ENCODE results near the gene SLC6A19. TPM values are rescaled to one million over a fixed set of nuclear protein-coding genes. Genes with fewer than 3 reads are reported as not detected.

SLC6A19 gene
- total and polyA plus RNA-seq, 2 of the 13 experiments (the other 11 are each of a cell fraction or from before 2014, with no cell fraction given) = 0.02 TPM; not detected in 1

DNA sequence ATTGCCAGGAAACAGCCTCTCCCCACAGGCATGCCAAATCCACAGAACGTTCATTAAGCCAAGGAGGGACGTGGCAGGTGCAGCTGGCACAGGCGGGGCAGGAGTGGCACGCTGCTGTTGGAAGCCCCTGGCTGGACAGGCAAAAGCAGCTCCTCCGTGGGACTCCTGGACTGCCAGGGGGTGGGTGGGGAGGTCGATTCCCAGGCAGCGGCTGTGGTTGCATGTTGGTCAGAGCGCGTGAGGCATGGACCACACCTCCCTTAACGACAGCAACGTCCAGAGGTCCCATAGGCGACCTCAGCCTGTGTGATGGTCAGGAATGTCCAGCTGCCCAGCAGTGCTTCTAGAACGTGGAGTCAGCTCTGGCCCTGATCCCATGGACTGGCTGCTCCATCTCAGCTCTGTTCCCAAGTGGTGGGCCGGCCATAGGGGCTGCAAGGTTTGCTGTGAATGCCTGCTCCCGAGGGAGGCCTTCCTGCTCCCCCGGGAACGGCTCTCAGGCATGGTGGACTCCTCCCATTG, 6.9 kb downstream of the SLC6A19 start:
- intact Hi-C loops (cut with micrococcal nuclease; ENCODE audit: unreplicated experiment) = loop anchor here (10.0 kb wide), 1 partner anchor 437 kb away; no protein-coding TSS in a partner anchor
- H3K9ac ChIP-seq (ENCODE audit: insufficient read depth, low read depth, low read length) = no peak overlapping the region
- ATAC-seq (no peak), FAIRE-seq (no peak), DNase-seq (ENCODE audit: low spot score) (no peak)
- no TSS peak for BruUV-seq (replicated peaks)
- no peaks in the 10 kb centered on the region for H4K20me1 ChIP-seq (ENCODE audit: insufficient read depth, low read length)
- H3K4me2 ChIP-seq (ENCODE audit: low read depth, low read length) = no peak overlapping the region
- 20% methylated on average over 1 of the region's 17 CpGs for WGBS (ENCODE audit: low lambda C conversion rate)
- no peaks in the 10 kb centered on the region for H3K9me3 ChIP-seq (ENCODE audit: low read length)
- in situ Hi-C loops (cut with HindIII; ENCODE audit: extremely low pct_ligation_motif_present, low pct_unique_long_range_greater_than_20kb) = no loop called here
- no peaks in the 10 kb centered on the region for H3K79me2 ChIP-seq (ENCODE audit: insufficient read depth, low read length)
- no peak for TF ChIP-seq HOXA9 (CRISPR knock-in tag; IDR thresholded peaks at IDR 0.05; ENCODE audit: borderline replicate concordance)
- TF ChIP-seq, protein P1, sequence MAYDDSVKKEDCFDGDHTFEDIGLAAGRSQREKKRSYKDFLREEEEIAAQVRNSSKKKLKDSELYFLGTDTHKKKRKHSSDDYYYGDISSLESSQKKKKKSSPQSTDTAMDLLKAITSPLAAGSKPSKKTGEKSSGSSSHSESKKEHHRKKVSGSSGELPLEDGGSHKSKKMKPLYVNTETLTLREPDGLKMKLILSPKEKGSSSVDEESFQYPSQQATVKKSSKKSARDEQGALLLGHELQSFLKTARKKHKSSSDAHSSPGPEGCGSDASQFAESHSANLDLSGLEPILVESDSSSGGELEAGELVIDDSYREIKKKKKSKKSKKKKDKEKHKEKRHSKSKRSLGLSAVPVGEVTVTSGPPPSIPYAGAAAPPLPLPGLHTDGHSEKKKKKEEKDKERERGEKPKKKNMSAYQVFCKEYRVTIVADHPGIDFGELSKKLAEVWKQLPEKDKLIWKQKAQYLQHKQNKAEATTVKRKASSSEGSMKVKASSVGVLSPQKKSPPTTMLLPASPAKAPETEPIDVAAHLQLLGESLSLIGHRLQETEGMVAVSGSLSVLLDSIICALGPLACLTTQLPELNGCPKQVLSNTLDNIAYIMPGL (CRISPR knock-in tag; IDR thresholded peaks at IDR 0.05; ENCODE audit: borderline replicate concordance in 1 of 2, low read depth in 1 of 2) = no peak
- TF ChIP-seq SNAPC2 (CRISPR knock-in tag; IDR thresholded peaks at IDR 0.05) = no peak
- TF ChIP-seq ZNF562 (CRISPR knock-in tag; IDR thresholded peaks at IDR 0.05; ENCODE audit: borderline replicate concordance) = no peak
- no peak for TF ChIP-seq ZNF329 (CRISPR knock-in tag; IDR thresholded peaks at IDR 0.05; ENCODE audit: low read depth)
- TF ChIP-seq ZNF670 (CRISPR knock-in tag; IDR thresholded peaks at IDR 0.05; ENCODE audit: borderline replicate concordance) = no peak
- TF ChIP-seq NKX3-1 (CRISPR knock-in tag; IDR thresholded peaks at IDR 0.05) = no peak
- no peak for TF ChIP-seq SNRNP70 (IDR thresholded peaks at IDR 0.05; ENCODE audit: low read depth, low read length)
- no peak for TF ChIP-seq ZNF768 (CRISPR knock-in tag; IDR thresholded peaks at IDR 0.05)
- no peak for TF ChIP-seq ZMYM4 (CRISPR knock-in tag; IDR thresholded peaks at IDR 0.05)
- TF ChIP-seq ZNF343 (CRISPR knock-in tag; IDR thresholded peaks at IDR 0.05) = no peak
- TF ChIP-seq ZBTB14 (CRISPR knock-in tag; IDR thresholded peaks at IDR 0.05) = no peak
- no peak for TF ChIP-seq ZBTB7B (CRISPR knock-in tag; IDR thresholded peaks at IDR 0.05)
- TF ChIP-seq ZFX (CRISPR knock-in tag; IDR thresholded peaks at IDR 0.05; ENCODE audit: low read depth) = no peak
- H3K27ac ChIP-seq (ENCODE audit: extremely low read length, insufficient read depth, low read length) = no peak overlapping the region
- ChIA-PET POLR2A (interaction anchor here (1.0 kb wide), 1 partner anchor 25 kb away, joined by 3 read pairs; no protein-coding TSS in a partner anchor), CTCF (ENCODE audit: low intra/inter-chr PET ratio, low total read pairs) (interaction anchor here (1.4 kb wide), 1 partner anchor 437 kb away, joined by 6 read pairs; no protein-coding TSS in a partner anchor)
- no peaks in the 10 kb centered on the region for H3K36me3 ChIP-seq (replicated peaks in 1 of 2; ENCODE audit: control insufficient read depth in 1 of 2, insufficient read depth in 2 of 2, low read length in 2 of 2)
- H3K27me3 ChIP-seq (ENCODE audit: control insufficient read depth in 1 of 2, insufficient read depth in 2 of 2, low read length in 2 of 2) = peaks cover 15 to 61% of the 10 kb centered on the region in 2 experiments
- H3K4me1 ChIP-seq (ENCODE audit: insufficient read depth, low read length) = peaks cover 16% of the 10 kb centered on the region
- no peak overlapping the region for H3K4me3 ChIP-seq (replicated peaks in 1 of 3; ENCODE audit: insufficient read depth in 1 of 3, low read depth in 2 of 3, low read length in 3 of 3)
- H2AFZ ChIP-seq (ENCODE audit: low read length) = no peak overlapping the region

All from HepG2 (cell line).